ENCODE measurements around the gene YWHAE. TPM values are rescaled to one million over a fixed set of nuclear protein-coding genes. Genes with fewer than 3 reads are reported as not detected.
A peak's percentile ranks its signal among the peaks of the same experiment; 100 is the strongest.

YWHAE gene
- total and polyA plus RNA-seq, 2 experiments from 2014 or later = 339 to 566 TPM

GRCh38 chr17:1413281-1413791, 13.3 kb upstream of the YWHAE start:
- H3K27ac ChIP-seq = peak overlapping the region; percentile 72
- H3K27me3 ChIP-seq = no peaks in the 10 kb centered on the region
- no peak overlapping the region for H2AFZ ChIP-seq
- no peaks in the 10 kb centered on the region for H3K79me2 ChIP-seq
- H3K4me1 ChIP-seq (ENCODE audit: insufficient read depth) = no peaks in the 10 kb centered on the region
- H3K4me2 ChIP-seq = peak overlapping the region; percentile 44
- 60% methylated on average over 6 of the region's 6 CpGs for WGBS (ENCODE audit: low lambda C conversion rate, missing lambda C conversion rate)
- no peaks in the 10 kb centered on the region for H3K36me3 ChIP-seq (replicated peaks; ENCODE audit: insufficient read depth, low read depth)
- peak; percentile 69 for DNase-seq (ENCODE audit: low spot score)
- no peak for TF ChIP-seq EZH2 (IDR thresholded peaks at IDR 0.05; ENCODE audit: borderline replicate concordance)
- no peak for TF ChIP-seq EZH2phosphoT487 (IDR thresholded peaks at IDR 0.05; ENCODE audit: low read depth, severe bottlenecking, unreplicated experiment)
- TF ChIP-seq, protein P1, sequence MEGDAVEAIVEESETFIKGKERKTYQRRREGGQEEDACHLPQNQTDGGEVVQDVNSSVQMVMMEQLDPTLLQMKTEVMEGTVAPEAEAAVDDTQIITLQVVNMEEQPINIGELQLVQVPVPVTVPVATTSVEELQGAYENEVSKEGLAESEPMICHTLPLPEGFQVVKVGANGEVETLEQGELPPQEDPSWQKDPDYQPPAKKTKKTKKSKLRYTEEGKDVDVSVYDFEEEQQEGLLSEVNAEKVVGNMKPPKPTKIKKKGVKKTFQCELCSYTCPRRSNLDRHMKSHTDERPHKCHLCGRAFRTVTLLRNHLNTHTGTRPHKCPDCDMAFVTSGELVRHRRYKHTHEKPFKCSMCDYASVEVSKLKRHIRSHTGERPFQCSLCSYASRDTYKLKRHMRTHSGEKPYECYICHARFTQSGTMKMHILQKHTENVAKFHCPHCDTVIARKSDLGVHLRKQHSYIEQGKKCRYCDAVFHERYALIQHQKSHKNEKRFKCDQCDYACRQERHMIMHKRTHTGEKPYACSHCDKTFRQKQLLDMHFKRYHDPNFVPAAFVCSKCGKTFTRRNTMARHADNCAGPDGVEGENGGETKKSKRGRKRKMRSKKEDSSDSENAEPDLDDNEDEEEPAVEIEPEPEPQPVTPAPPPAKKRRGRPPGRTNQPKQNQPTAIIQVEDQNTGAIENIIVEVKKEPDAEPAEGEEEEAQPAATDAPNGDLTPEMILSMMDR (IDR thresholded peaks at IDR 0.05; ENCODE audit: poor library complexity) = no peak
- H3K9me3 ChIP-seq (ENCODE audit: low read depth) = no peaks in the 10 kb centered on the region
- no peaks in the 10 kb centered on the region for H4K20me1 ChIP-seq (ENCODE audit: insufficient read depth, poor library complexity, severe bottlenecking)
- H3K9me2 ChIP-seq (replicated peaks; ENCODE audit: insufficient read depth) = no peaks in the 10 kb centered on the region
- H3K4me3 ChIP-seq = no peak overlapping the region

GRCh38 chr17:1412185-1413110, 12.4 kb upstream of the YWHAE start:
- Histone ChIP-seq H3K9me3 (ENCODE audit: low read depth) (no peaks in the 10 kb centered on the region), H3K4me2 (peak overlapping the region; percentile 44), H3K27me3 (no peaks in the 10 kb centered on the region), H2AFZ (no peak overlapping the region), H3K27ac (peak overlapping the region; percentile 72), H3K4me1 (ENCODE audit: insufficient read depth) (no peaks in the 10 kb centered on the region), H3K4me3 (no peak overlapping the region), H3K79me2 (no peaks in the 10 kb centered on the region), H4K20me1 (ENCODE audit: insufficient read depth, poor library complexity, severe bottlenecking) (no peaks in the 10 kb centered on the region), H3K9me2 (replicated peaks; ENCODE audit: insufficient read depth) (no peaks in the 10 kb centered on the region), H3K36me3 (replicated peaks; ENCODE audit: insufficient read depth, low read depth) (no peaks in the 10 kb centered on the region)
- WGBS (ENCODE audit: low lambda C conversion rate, missing lambda C conversion rate) = 80% methylated on average over 27 of the region's 27 CpGs
- TF ChIP-seq, protein P1 (IDR thresholded peaks at IDR 0.05; ENCODE audit: poor library complexity) = no peak
- no peak for TF ChIP-seq EZH2phosphoT487 (IDR thresholded peaks at IDR 0.05; ENCODE audit: low read depth, severe bottlenecking, unreplicated experiment)
- no peak for TF ChIP-seq EZH2 (IDR thresholded peaks at IDR 0.05; ENCODE audit: borderline replicate concordance)
- DNase-seq (ENCODE audit: low spot score) = peak; percentile 50

GRCh38 chr17:1402262-1402586, 2.2 kb upstream of the YWHAE start:
- Histone ChIP-seq H3K9me2 (replicated peaks; ENCODE audit: insufficient read depth) (no peaks in the 10 kb centered on the region), H3K9me3 (ENCODE audit: low read depth) (no peaks in the 10 kb centered on the region), H3K4me2 (no peak overlapping the region), H3K27me3 (no peaks in the 10 kb centered on the region), H4K20me1 (ENCODE audit: insufficient read depth, poor library complexity, severe bottlenecking) (peaks cover 19% of the 10 kb centered on the region), H3K4me1 (ENCODE audit: insufficient read depth) (peaks cover 8% of the 10 kb centered on the region), H3K36me3 (replicated peaks; ENCODE audit: insufficient read depth, low read depth) (no peaks in the 10 kb centered on the region), H3K4me3 (no peak overlapping the region), H3K27ac (no peak overlapping the region), H2AFZ (no peak overlapping the region), H3K79me2 (peaks cover 32% of the 10 kb centered on the region)
- DNase-seq (ENCODE audit: low spot score) = no peak
- no peak for TF ChIP-seq EZH2 (IDR thresholded peaks at IDR 0.05; ENCODE audit: borderline replicate concordance)
- TF ChIP-seq, protein P1 (IDR thresholded peaks at IDR 0.05; ENCODE audit: poor library complexity) = no peak
- 89% methylated on average over 4 of the region's 4 CpGs for WGBS (ENCODE audit: low lambda C conversion rate, missing lambda C conversion rate)
